Ovary (tissue), 3 donors: ENCODE measurements around the gene RTN3.

Source experiments
- CTCF ChIP-seq, 3 donors: fragments of 450-650 bp in 2 of 3; fragments of 200-600 bp in 1 of 3; IDR thresholded peaks; one replicate each; pipeline versions ENCODE4 v1.5.1 to v1.8.0; 2016 to 2022; ENCODE audit warnings: antibody characterized with exemption in 3 of 3, mild to moderate bottlenecking in 1 of 3
- EP300 ChIP-seq: sonication (generic); formaldehyde crosslinking; IDR thresholded peaks from one replicate; pipeline ENCODE4 v1.6.1; 2017; ENCODE audit warnings: antibody characterized with exemption
- POLR2A ChIP-seq: fragments of 450-650 bp; IDR thresholded peaks from one replicate; pipeline ENCODE4 v1.6.1; 2017; ENCODE audit warnings: antibody characterized with exemption, mild to moderate bottlenecking, moderate library complexity
- donor health status: DM: no; HTN: no; CAD: no.

DNA sequence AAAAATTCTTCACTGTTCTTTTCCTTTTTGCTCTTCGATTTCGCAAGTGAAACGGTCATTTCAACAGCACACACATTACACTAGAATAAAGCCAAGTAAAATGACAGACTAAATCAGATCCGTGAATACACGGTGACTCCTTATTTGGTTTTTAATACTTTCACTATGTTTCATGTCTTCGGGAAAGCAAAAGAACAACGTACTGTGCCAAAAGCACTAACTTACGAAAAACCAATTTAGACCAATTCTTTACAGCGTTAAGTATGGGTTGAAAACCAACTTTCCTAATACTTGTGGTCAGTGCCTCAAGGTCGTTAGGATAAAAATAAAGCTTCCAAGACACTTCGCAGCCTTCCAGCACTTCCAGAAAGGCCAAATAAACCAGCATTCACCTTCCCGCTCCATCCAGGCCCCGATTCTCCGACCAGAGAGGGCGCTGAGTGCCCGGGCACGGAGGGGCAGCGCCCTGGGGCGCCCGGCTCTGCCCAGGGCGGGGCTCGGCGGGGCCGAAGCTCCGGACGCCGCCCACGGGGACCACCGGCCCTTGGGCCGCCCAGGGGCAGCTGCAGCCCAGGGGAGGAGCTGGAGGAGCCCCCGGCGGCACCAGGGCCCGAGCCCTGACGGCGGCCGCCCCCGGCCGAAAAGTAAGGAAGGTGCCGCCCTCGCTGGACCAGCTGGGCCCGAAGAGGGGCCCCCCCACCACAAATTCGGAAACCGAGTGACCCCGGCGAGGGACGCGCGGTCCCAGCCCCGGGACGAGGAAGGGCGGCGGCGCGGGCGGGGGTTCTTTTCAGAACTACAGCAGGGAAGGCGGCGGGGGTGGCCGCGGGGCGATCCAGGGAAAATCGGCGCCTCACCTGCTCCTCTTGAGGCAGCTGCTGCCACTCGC is 10.6 kb upstream of the RTN3 start:
- TF ChIP-seq POLR2A = no peak
- peak in 2 of 3 donors; percentile 12 to 40 for TF ChIP-seq CTCF (IDR thresholded peaks at IDR 0.05)
- TF ChIP-seq EP300 = no peak
